HepG2 (cell line): ENCODE measurements around the gene UROS. TPM values are rescaled to one million over a fixed set of nuclear protein-coding genes. Genes with fewer than 3 reads are reported as not detected.

Experiments used
- ATF1 ChIP-seq: IDR thresholded peaks from 2 replicates; pipeline ENCODE4 v1.6.1; 2016; ENCODE audit warnings: mild to moderate bottlenecking, control low read depth
- CCAR2 ChIP-seq: fragments of 200-400 bp; formaldehyde crosslinking; optimal IDR thresholded peaks from 2 replicates; pipeline ENCODE3; 2018; ENCODE audit warnings: low read depth, mild to moderate bottlenecking, low read length, moderate library complexity
- CHD2 ChIP-seq: IDR thresholded peaks from 2 replicates; pipeline ENCODE4 v1.6.1; 2011; ENCODE audit warnings: low read depth, low read length, improper control_type of control experiment
- FOXA1 ChIP-seq, 2 experiments: fragments of 450-650 bp in 1 of 2; sonication (generic) in 1 of 2; formaldehyde crosslinking in 1 of 2; IDR thresholded peaks; 2 replicates each; pipeline versions ENCODE4 v1.4.0 to v1.6.1; 2016 to 2020; ENCODE audit warnings: missing genetic modification reagents in 1 of 2
- HNF4A ChIP-seq: sonication (generic); formaldehyde crosslinking; IDR thresholded peaks from 2 replicates; pipeline ENCODE4 v1.4.0; 2020; ENCODE audit warnings: missing genetic modification reagents
- HNRNPLL ChIP-seq: fragments of 200-400 bp; formaldehyde crosslinking; IDR thresholded peaks from 2 replicates; pipeline ENCODE4 v1.6.1; 2017; ENCODE audit warnings: mild to moderate bottlenecking, low read depth, low read length; ENCODE audit not compliant: poor library complexity, severe bottlenecking
- KLF12 ChIP-seq: sonication (generic); formaldehyde crosslinking; IDR thresholded peaks from 2 replicates; pipeline ENCODE4 v1.4.0; 2020; ENCODE audit warnings: missing genetic modification reagents, borderline replicate concordance
- MAFG ChIP-seq: sonication (generic); formaldehyde crosslinking; IDR thresholded peaks from 2 replicates; pipeline ENCODE4 v1.5.1; 2020; ENCODE audit warnings: mild to moderate bottlenecking, missing genetic modification reagents
- MYC ChIP-seq: sonication (generic); formaldehyde crosslinking; IDR thresholded peaks from 2 replicates; pipeline ENCODE4 v1.9.0; 2021; ENCODE audit warnings: missing genetic modification reagents, borderline replicate concordance
- RFXAP ChIP-seq: sonication (generic); formaldehyde crosslinking; IDR thresholded peaks from 2 replicates; pipeline ENCODE4 v1.4.0; 2020; ENCODE audit warnings: missing genetic modification reagents, borderline replicate concordance
- RXRB ChIP-seq: IDR thresholded peaks from 2 replicates; pipeline ENCODE4 v1.6.1; 2016; ENCODE audit warnings: borderline replicate concordance, missing genetic modification reagents, missing compliant biosample characterization
- SAFB2 ChIP-seq: sonication (generic); formaldehyde crosslinking; IDR thresholded peaks from 2 replicates; pipeline ENCODE4 v1.5.1; 2020; ENCODE audit warnings: missing genetic modification reagents, low read depth, mild to moderate bottlenecking, borderline replicate concordance
- SMAD3 ChIP-seq: sonication (generic); formaldehyde crosslinking; IDR thresholded peaks from 2 replicates; pipeline ENCODE4 v1.4.0; 2020; ENCODE audit warnings: missing genetic modification reagents
- SOX5 ChIP-seq: IDR thresholded peaks from 2 replicates; pipeline ENCODE4 v1.6.1; 2016; ENCODE audit warnings: borderline replicate concordance
- ZKSCAN5 ChIP-seq: sonication (generic); formaldehyde crosslinking; IDR thresholded peaks from 2 replicates; pipeline ENCODE4 v1.5.1; 2020; ENCODE audit warnings: mild to moderate bottlenecking, missing genetic modification reagents
- ZNF10 ChIP-seq: sonication (generic); formaldehyde crosslinking; IDR thresholded peaks from 2 replicates; pipeline ENCODE4 v1.4.0; 2020; ENCODE audit warnings: mild to moderate bottlenecking, low read depth, missing genetic modification reagents, borderline replicate concordance
- ZNF558 ChIP-seq: sonication (generic); formaldehyde crosslinking; IDR thresholded peaks from 2 replicates; pipeline ENCODE4 v1.9.0; 2022; ENCODE audit warnings: mild to moderate bottlenecking, missing genetic modification reagents, borderline replicate concordance
- ZNF83 ChIP-seq: sonication (generic); formaldehyde crosslinking; IDR thresholded peaks from 2 replicates; pipeline ENCODE4 v1.4.0; 2020; ENCODE audit warnings: missing genetic modification reagents, mild to moderate bottlenecking, borderline replicate concordance
- polyA plus RNA-seq, 8 experiments: library from polyadenylated mRNA; depleted of rRNA in 3 of 8; stranded (reverse) in 7 of 8; unstranded in 1 of 8; fragments of >200 nt; fragmentation: Illumina TruSeq in 4 of 8; extraction: Trizol in 4 of 8; gene quantifications; 2 replicates each; pipeline versions ENCODE4 v1.2.1 to v1.2.3, GENCODE V29; 2011 to 2016; ENCODE audit warnings: low read depth in 4 of 8, missing spikeins in 1 of 8, mixed read lengths in 1 of 8; ENCODE audit not compliant: insufficient read depth in 1 of 8
- total RNA-seq, 5 experiments: library from RNA; depleted of rRNA; stranded (reverse); fragments of >200 nt; fragmentation: Illumina TruSeq; extraction: Trizol; gene quantifications; 2 replicates each; pipeline ENCODE4 v1.2.3, GENCODE V29; 2016; ENCODE audit warnings: low read depth in 1 of 5
- TF ChIP-seq, protein P1 (sequence below): sonication (generic); formaldehyde crosslinking; IDR thresholded peaks from 2 replicates; pipeline ENCODE4 v1.4.0; 2020; ENCODE audit warnings: missing genetic modification reagents
- TF ChIP-seq, protein P2 (sequence below): sonication (generic); formaldehyde crosslinking; IDR thresholded peaks from 2 replicates; pipeline ENCODE4 v1.5.0; 2020; ENCODE audit warnings: mild to moderate bottlenecking, missing genetic modification reagents, borderline replicate concordance

The UROS gene
- total and polyA plus RNA-seq, 2 of the 13 experiments (the other 11 are each of a cell fraction or from before 2014, with no cell fraction given) = 14.8 to 49.9 TPM

DNA sequence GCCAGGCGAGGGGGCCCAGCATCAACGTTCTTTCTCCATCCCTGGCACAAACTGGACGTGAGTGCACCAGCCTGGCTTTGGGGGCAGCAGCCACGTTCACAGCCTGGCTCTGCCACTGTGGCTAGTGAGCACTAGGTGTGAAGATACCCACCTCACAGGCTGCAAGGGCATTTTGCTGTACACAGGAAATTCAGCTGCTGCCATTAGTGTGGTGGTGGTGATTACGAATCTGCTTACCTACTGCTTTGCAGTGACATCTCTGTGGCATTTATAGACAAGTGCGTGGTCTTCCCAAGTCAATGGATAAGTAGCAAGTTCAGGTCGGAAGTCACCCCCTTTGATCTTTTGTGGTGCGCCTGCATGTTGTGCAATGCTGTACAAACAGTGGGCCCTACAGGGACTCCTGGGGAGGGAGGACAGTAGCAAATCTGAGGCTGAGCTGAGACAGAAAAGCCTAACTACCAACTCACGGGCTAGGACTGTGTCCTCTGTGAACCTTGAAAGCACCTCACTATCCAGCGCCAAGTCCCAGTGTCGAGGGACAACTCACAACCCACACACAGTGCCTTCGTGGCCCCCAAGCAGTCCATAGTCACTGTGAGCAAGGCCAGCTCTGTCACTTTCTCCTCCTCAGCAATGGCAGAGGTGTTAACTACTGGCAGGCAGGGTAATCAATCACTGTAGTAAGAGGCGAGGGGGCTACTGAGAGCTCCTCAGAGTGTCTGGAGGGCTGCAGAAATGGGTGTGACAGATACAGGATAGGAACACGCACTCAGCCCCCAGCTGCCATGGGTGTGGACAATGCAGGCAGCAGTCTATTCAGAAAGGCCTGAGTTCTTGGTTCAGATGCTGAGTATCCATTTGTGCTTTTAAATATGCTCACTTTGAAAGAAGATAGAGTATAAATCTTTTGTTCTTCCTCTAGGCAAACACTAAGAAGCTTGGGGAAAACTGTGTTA lies 30.4 kb downstream of the UROS start (continued):
- TF ChIP-seq CCAR2 (peak; percentile 86), HNF4A (CRISPR knock-in tag) (peak; percentile 76), RXRB (CRISPR knock-in tag) (peak; percentile 98), SMAD3 (CRISPR knock-in tag) (peak; percentile 87; the same call in 1 of the 2 replicates), KLF12 (CRISPR knock-in tag) (no peak), ATF1 (CRISPR knock-in tag) (peak; percentile 56), ZNF10 (no peak), MAFG (CRISPR knock-in tag) (no peak), ZNF83 (CRISPR knock-in tag) (no peak), RFXAP (no peak; the same call in 1 of the 2 replicates), SOX5 (CRISPR knock-in tag) (peak; percentile 95), ZKSCAN5 (CRISPR knock-in tag) (no peak), ZNF558 (peak; percentile 27; the same call in 1 of the 2 replicates), SAFB2 (CRISPR knock-in tag) (peak; percentile 67; the same call in 1 of the 2 replicates), FOXA1 (IDR thresholded peaks at IDR 0.05) (no peak), FOXA1 (CRISPR knock-in tag; IDR thresholded peaks at IDR 0.05) (peak; percentile 98), MYC (CRISPR knock-in tag) (peak; percentile 73; the same call in 1 of the 2 replicates), HNRNPLL (no peak), CHD2 (no peak)
- TF ChIP-seq, protein P1, sequence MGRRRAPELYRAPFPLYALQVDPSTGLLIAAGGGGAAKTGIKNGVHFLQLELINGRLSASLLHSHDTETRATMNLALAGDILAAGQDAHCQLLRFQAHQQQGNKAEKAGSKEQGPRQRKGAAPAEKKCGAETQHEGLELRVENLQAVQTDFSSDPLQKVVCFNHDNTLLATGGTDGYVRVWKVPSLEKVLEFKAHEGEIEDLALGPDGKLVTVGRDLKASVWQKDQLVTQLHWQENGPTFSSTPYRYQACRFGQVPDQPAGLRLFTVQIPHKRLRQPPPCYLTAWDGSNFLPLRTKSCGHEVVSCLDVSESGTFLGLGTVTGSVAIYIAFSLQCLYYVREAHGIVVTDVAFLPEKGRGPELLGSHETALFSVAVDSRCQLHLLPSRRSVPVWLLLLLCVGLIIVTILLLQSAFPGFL (CRISPR knock-in tag) = no peak
- TF ChIP-seq, protein P2, sequence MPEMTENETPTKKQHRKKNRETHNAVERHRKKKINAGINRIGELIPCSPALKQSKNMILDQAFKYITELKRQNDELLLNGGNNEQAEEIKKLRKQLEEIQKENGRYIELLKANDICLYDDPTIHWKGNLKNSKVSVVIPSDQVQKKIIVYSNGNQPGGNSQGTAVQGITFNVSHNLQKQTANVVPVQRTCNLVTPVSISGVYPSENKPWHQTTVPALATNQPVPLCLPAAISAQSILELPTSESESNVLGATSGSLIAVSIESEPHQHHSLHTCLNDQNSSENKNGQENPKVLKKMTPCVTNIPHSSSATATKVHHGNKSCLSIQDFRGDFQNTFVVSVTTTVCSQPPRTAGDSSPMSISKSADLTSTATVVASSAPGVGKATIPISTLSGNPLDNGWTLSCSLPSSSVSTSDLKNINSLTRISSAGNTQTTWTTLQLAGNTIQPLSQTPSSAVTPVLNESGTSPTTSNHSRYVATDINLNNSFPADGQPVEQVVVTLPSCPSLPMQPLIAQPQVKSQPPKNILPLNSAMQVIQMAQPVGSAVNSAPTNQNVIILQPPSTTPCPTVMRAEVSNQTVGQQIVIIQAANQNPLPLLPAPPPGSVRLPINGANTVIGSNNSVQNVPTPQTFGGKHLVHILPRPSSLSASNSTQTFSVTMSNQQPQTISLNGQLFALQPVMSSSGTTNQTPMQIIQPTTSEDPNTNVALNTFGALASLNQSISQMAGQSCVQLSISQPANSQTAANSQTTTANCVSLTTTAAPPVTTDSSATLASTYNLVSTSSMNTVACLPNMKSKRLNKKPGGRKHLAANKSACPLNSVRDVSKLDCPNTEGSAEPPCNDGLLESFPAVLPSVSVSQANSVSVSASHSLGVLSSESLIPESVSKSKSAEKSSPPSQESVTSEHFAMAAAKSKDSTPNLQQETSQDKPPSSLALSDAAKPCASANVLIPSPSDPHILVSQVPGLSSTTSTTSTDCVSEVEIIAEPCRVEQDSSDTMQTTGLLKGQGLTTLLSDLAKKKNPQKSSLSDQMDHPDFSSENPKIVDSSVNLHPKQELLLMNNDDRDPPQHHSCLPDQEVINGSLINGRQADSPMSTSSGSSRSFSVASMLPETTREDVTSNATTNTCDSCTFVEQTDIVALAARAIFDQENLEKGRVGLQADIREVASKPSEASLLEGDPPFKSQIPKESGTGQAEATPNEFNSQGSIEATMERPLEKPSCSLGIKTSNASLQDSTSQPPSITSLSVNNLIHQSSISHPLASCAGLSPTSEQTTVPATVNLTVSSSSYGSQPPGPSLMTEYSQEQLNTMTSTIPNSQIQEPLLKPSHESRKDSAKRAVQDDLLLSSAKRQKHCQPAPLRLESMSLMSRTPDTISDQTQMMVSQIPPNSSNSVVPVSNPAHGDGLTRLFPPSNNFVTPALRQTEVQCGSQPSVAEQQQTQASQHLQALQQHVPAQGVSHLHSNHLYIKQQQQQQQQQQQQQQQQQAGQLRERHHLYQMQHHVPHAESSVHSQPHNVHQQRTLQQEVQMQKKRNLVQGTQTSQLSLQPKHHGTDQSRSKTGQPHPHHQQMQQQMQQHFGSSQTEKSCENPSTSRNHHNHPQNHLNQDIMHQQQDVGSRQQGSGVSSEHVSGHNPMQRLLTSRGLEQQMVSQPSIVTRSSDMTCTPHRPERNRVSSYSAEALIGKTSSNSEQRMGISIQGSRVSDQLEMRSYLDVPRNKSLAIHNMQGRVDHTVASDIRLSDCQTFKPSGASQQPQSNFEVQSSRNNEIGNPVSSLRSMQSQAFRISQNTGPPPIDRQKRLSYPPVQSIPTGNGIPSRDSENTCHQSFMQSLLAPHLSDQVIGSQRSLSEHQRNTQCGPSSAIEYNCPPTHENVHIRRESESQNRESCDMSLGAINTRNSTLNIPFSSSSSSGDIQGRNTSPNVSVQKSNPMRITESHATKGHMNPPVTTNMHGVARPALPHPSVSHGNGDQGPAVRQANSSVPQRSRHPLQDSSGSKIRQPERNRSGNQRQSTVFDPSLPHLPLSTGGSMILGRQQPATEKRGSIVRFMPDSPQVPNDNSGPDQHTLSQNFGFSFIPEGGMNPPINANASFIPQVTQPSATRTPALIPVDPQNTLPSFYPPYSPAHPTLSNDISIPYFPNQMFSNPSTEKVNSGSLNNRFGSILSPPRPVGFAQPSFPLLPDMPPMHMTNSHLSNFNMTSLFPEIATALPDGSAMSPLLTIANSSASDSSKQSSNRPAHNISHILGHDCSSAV (CRISPR knock-in tag) = no peak
